HG02588 (cell line): ENCODE measurements around the gene INTS2.
"Not testable (repeated sequence)": the region's sequence is repeated elsewhere in the genome, so short reads cannot be mapped to it uniquely, and the experiment has no call there.

Experiments used
- ATAC-seq: cut with Tn5 transposase; IDR thresholded peaks from one replicate; pipeline ENCODE4 v1.9.1; 2021; ENCODE audit warnings: mild to moderate bottlenecking, moderate library complexity; ENCODE audit not compliant: unreplicated experiment

Gene INTS2

DNA sequence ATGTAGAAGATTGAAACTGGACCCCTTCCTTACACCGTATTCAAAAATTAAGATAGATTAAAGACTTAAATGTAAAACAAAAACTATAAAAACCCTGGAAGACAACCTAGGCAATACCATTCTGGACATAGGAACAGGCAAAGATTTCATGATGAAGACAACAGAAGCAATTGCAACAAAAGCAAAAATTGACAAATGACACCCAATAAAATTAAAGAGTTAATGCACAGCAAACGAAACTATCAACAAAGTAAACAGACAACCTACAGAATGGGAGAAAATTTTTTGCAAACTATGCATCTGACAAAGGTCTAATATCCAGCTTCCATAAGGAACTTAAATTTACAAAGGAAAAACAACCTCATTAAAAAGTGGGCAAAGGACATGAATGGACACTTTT is 101.6 kb downstream of the INTS2 start:
- ATAC-seq: not testable (repeated sequence)

- no peak for ATAC-seq
These were observed 102.2 kb downstream of the INTS2 start for GRCh38 chr17:61825448-61826137.

DNA sequence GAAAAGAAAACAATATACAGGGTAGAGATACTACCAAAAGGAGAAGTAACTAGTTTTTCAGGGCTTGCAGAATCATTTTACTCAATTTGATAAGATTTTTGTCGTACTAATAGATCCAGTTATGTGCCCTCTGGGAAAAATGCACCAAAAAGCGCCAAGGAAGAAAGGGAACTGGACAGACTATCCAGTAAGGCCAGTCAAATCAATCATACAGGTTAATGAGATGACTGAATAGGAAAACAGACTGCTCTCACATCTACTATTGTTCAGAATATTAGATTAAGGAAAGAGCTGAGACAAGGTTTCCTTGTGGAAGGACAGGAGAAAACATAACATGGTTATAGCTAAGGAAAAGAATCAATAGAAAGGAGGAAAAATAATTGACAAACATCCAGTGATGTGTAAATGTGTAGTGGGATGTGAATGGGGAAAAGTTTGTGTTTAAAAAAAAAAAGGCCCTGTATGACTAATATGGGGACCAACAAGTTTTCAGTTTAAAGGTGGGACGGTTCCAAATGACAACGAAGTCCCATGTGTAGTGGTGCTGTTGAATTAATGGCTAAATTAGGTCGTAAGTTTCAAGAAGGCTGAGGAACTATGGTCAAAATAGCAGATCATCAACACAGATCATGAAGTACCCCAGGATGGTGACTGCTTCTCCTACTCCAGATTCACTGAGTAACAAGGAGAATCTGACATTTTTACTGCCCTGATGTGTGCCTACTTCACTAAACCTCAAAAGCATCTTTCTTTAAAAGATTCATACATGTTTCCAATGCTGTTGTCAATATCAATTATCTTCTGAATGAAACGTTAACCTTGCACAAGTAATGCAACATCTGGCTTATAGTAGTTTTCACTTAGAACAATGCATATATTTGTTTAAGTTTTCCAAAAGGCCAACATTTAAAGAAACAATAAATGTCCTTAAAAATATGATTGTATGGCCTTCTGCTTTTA is 105.2 kb downstream of the INTS2 start:
- ATAC-seq: no peak

DNA sequence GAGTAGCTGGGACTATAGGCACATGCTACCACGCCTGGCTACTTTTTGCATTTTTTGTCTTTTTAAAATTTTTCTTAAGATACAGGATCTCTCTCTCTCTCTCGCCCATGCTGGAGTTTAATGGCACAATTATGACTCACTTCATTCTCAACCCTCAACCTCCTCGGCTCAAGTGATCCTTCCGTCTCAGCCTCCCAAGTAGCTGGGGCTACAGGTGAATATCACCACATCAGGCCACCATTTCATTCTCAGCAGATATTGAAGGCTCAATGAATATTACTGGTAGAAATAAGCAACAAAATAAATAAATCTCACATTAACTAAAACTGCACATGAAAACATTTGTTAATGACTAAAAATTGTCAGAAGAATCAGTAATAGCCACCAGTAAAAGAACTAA is 106.1 kb downstream of the INTS2 start:
- ATAC-seq: no peak

- not testable (repeated sequence) for ATAC-seq
These were observed 108.5 kb downstream of the INTS2 start for GRCh38 chr17:61819265-61819664.

- no peak for ATAC-seq
These were observed 109.6 kb downstream of the INTS2 start for GRCh38 chr17:61818225-61818624.

- ATAC-seq: no peak
These were observed 110.3 kb downstream of the INTS2 start for GRCh38 chr17:61817452-61817851.

DNA sequence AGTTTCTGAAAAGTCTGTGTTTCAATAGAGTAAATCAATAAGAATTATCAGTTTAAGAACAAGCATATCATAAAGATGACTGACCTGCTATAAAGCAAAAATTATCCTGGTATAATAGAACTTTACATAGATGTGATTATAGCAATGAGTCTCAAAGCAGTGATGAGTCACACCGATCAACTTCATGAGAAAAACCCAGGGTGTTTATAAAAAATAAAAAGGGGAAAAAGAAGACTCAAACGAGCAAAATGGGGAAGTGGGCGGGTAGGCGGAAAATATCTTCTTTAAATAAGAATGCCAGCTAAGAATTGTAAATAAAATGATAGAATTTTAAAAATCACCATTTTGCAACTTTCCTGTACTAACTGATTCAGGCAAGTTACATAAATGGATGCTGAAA is 111.2 kb downstream of the INTS2 start:
- ATAC-seq: no peak

GRCh38 chr17:61815863-61816503 is 111.8 kb downstream of the INTS2 start:
- ATAC-seq: no peak
